Stimulated activated CD4-positive, alpha-beta T cell treated with anti-CD3 and anti-CD28 coated beads, Interleukin-1b, Interleukin-23, amount 100 ng/mL, for 4 hours (primary cell): ENCODE results near the gene MDH2.
"Not testable (repeated sequence)": the region's sequence is repeated elsewhere in the genome, so short reads cannot be mapped to it uniquely, and the experiment has no call there.

Source experiments
- DNase-seq, 2 donors: peaks; one replicate each; pipeline ENCODE4 v3.0.0-alpha.2; 2020; ENCODE audit warnings: low read depth in 2 of 2

MDH2 gene

GRCh38 chr7:76048668-76048988 is 722 bp downstream of the MDH2 start:
- DNase-seq, result peak in 1 of 2 donors; percentile 12

DNA sequence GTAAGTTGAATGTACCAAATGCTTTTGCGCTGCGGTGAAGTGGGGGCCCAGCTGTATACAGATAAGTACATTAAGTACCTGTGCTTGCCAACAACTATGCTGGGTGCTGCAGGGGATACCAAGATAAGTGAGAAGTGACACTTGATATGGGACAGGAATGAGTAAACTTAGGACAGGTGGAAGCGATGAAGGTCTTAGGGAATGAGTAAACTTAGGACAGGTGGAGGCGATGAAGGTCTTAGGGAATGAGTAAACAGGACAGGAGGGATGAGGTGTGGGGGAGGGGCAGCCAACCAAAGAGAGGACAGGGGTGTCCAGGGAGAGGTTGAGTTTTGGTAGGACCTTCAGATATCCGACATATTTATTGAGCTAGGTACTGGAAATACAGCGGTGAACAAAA is 1.4 kb downstream of the MDH2 start:
- no peak for DNase-seq

DNA sequence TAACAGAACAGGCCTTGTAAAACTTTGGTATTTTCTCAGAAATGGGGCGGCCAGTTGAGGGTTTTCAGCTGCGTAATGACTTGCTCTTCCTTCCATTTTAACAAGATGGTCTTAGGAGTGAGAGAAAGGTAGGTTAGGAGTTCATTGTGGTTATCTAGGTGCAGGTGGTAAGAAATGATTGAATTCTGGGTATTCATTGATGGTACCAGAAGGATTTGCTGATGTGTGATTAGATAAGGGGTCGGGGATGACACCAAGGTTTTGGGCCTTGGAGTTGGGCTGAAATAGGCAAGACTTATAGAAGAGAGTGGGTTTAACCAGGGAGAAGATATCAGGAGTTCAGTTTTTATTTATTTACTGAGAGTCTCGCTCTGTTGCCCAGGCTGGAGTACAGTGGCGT is 2.6 kb downstream of the MDH2 start:
- no peak for DNase-seq

DNA sequence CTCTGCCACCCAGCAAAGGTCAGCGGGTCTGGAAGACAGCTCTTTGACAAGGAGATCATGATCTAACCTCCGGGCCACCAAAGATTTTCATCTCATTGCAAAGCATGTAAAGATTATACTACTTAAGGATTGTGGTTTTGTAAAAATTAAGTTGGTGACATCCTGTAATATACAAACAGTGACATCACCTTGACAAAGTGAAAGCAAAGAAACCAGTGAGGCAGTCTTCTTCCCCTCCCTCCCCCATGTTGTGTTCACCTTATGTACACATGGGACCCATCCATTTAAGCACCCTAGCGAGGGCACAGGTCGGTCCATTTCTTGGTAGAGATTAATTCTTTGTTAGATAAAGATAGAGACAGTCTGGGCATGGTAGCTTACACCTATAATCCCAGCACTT is 3.9 kb downstream of the MDH2 start:
- DNase-seq, result no peak

GRCh38 chr7:76052681-76053080 is 4.8 kb downstream of the MDH2 start:
- not testable (repeated sequence) for DNase-seq

GRCh38 chr7:76053461-76053860 is 5.6 kb downstream of the MDH2 start:
- no peak for DNase-seq

- DNase-seq, result no peak
Observed at GRCh38 chr7:76054123-76055120, 6.5 kb downstream of the MDH2 start.

- DNase-seq, result no peak
Observed at GRCh38 chr7:76056241-76056640, 8.3 kb downstream of the MDH2 start.

- no peak for DNase-seq
Observed at GRCh38 chr7:76057103-76057812, 9.4 kb downstream of the MDH2 start.

GRCh38 chr7:76057813-76058145 is 9.9 kb downstream of the MDH2 start:
- DNase-seq, result no peak

DNA sequence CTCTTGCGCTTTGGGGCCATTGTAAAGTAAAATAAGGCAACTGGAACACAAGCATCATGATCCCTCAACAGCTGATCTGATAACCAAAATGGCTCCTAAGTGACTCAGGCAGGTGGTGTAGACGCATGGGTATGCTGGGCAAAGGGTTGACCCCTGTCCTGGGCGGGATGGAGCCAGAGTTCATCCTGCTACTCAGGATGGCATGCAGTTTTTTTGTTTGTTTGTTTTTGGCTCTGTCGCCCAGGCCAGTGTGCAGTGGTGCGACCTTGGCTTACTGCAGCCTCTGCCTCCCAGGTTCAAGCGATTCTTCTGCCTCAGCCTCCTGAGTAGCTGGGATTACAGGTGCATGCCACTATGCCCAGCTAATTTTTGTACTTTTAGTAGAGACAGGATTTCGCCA is 10.8 kb downstream of the MDH2 start:
- DNase-seq, result not testable (repeated sequence)

DNA sequence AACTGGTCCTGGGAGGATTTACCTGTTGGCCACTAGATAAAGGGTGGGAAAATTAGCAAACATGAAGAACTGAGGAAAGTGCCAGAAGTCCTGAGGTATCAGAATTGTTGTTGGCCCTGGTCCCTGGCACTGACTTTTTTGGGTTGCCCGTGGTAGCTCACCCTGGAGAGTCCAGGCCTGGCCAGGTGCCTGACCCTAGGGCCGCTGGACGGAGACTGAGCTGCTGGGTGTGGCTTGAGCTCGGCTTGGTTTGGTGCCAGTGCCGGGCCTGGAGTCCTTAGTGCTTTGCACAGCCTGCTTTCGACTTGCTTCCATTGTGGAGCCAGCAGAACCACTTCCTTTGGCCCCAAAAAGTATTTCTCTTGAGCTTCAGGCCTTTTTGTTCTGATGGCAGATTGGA is 12.9 kb downstream of the MDH2 start:
- no peak for DNase-seq

DNA sequence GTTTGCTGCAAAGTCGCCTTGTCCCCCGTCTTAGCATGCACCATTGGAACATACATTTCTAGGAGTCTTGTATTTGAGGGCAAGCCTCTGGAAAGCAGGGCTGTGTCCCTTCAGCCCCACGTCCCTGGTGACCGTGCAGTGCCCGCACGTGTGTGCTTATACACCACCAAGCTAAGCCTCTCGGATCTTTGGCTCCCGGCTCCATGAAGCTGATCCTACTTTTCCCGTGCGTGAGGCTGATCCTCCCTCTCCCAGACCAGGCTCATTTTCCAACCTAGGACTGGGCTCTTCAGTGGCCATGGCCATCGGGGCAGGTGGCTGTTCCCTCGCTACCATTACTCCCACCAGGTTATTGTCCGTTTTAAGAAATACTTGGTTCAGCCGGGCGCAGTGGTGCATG is 14.3 kb downstream of the MDH2 start:
- DNase-seq, result no peak

DNA sequence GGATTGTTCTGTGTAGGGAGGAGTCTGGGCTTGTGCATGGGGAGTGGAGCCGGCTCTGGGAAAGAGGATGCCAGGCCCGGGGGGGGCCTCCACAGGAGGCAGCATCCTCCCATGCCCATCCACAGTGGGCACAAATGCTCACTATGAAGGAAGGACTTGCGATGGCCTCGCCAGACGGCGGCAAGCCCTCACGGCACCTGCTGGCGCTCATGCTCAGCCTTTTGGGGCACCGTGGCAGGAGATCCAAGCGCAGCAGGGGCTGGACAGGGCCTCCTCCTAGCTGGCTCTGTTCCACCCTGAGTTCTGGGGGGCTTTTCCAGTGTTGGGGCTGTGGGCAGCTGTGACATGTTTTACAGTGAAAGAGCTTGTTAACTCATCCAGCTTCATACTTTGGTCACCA is 15.2 kb downstream of the MDH2 start:
- DNase-seq, result no peak

DNA sequence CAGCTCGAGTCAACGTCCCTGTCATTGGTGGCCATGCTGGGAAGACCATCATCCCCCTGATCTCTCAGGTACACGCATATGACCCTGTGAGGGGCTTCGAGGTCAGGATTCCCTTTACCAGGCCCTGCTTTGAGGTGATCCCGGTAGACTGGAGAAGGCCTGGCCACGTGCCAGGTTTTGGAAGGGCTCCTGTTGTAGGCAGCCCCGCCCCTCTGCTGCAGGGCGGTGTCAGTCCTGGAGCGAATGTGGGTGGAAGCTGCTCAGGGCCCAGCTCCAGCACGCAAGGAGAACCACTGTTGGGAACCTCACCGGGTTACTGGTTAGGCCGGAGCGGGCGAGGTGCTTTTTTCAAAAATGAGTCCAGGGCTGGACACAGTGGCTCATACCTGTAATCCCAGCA is 15.6 kb downstream of the MDH2 start:
- DNase-seq, result no peak

DNA sequence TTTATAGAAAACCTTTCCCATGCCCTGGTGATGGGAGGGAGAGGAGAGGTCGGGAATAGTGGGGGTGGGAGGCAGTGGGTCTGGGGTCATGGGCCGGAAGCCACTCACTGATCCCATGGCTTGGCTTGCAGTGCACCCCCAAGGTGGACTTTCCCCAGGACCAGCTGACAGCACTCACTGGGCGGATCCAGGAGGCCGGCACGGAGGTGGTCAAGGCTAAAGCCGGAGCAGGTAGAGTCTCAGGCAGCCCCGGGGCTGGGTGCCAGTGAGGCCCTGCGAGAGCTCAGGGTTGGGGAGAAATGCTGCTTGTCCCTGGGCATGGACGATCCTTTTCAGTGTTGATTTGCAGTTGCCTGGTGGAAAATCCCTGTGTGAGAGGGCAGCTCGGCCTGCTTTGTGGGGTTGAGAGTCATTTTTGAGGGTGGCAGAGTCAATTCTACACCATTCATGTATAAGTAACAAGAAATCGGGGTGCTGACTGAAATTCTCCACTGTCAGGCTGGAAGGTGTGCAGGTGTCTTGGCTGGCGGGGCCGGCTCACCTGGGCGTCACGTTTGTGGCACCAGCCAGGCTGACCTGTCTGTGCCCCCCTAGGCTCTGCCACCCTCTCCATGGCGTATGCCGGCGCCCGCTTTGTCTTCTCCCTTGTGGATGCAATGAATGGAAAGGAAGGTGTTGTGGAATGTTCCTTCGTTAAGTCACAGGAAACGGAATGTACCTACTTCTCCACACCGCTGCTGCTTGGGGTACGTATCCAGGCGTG is 16.5 kb downstream of the MDH2 start:
- DNase-seq, result no peak

- DNase-seq, result no peak
Observed at GRCh38 chr7:76065016-76065612, 17.2 kb downstream of the MDH2 start.

DNA sequence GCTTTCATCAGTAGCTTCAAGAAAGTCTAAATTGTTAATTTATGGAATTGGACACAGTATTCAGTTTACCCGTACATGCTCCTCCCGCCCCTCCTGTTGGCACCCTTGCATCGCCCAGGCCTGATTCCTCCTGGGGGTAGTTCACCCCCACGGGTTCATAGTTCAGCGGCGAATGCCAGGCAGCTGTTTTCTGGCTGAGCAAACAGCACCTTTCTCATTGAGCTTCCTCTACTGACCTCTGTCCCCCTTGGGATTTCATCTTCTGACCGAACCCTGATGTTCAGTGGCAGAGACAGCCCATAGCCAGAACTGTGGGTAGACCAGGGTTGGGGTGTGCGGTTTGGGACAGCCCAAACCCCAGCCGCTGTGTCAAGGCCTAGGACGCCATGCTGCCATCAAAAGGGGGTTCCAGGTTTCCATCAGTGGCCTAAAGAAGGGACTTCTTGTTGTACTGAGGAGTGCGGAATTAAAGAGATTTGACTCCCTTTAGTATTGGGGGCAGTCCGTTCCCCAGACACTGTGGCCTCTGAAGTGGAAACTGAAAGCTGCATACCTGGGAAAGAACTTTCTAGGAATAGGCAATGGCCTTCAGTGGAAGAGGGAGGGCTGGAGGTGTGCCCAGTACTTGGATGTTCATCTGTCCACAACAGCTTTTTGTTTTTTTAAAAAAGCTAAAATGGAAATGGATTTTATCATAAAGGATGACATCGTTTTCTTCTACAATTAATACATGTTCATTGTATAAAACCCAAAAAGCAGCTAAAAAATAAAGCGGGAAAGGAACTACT is 19.0 kb downstream of the MDH2 start:
- no peak for DNase-seq

DNA sequence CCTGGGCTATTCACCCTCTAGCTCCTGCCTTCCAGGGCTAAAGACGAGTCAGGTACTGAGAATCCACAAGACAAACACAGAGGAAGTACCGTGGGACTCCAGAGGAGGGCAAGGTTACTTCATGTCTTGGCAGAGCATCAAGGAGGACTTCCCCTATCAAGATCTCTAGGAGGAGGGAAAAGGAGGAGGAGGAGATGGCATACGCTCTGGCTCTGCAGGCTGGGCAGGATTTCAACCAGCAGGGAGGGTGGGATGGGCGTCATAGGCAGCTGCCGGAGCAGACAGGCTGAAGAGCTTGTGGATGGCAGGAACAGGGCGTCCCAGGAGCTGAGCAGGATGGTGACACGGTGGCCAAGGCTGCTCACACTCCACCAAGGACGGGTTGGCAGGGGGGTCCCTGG is 21.3 kb downstream of the MDH2 start:
- no peak for DNase-seq

GRCh38 chr7:76071316-76072242 is 23.7 kb downstream of the MDH2 start:
- DNase-seq, result no peak
